A549 (cell line): Measurements from ENCODE around the gene CLIC4. TPM values are rescaled to one million over a fixed set of nuclear protein-coding genes. Genes with fewer than 3 reads are reported as not detected.

Source experiments
- ATAC-seq, 2 experiments: fragments of 200-7000 bp in 1 of 2; fragments of >200 bp in 1 of 2; cut with Nextera tagmentation in 1 of 2; cut with Tn5 transposase in 1 of 2; 3 replicates each; pipeline versions ENCODE4 v1.8.0 to v1.9.1; 2018 to 2020; ENCODE audit warnings: mild to moderate bottlenecking in 1 of 2, moderate library complexity in 1 of 2
- CTCF ChIA-PET: fragments of 300-600 bp; sonication (Branson Sonifier 250); formaldehyde crosslinking; extraction: SDS; loops from one replicate; lab custom pipeline; 2021; ENCODE audit warnings: antibody characterized with exemption, inconsistent platforms; lab: Yijun Ruan, JAX
- POLR2A ChIA-PET: fragments of 350-600 bp; formaldehyde crosslinking; extraction: SDS; loops from one replicate; lab custom pipeline; 2021; ENCODE audit warnings: antibody characterized with exemption, inconsistent platforms; lab: Yijun Ruan, JAX
- DNase-seq, 2 experiments: peaks; one replicate each; pipeline versions ENCODE4 v3.0.0 to v3.0.0-alpha.2; 2011 to 2016; ENCODE audit warnings: low read depth in 1 of 2, low spot score in 1 of 2
- FAIRE-seq: peaks from 2 replicates; lab custom pipeline; 2011; peaks lifted over from hg19 to GRCh38; lab: Jason Lieb, UNC
- H3K27ac ChIP-seq, 2 experiments: fragments of >200 bp; sonication (Bioruptor Twin); formaldehyde crosslinking; 3 replicates each; pipeline ENCODE4 v1.5.1; 2016 to 2017
- H3K4me1 ChIP-seq: fragments of >200 bp; sonication (Bioruptor Twin); formaldehyde crosslinking; 3 replicates; pipeline ENCODE4 v1.6.1; 2016
- H3K4me2 ChIP-seq: fragments of >200 bp; sonication (Bioruptor Twin); formaldehyde crosslinking; 3 replicates; pipeline ENCODE4 v1.6.1; 2016
- H3K4me3 ChIP-seq: fragments of >200 bp; sonication (Bioruptor Twin); formaldehyde crosslinking; 3 replicates; pipeline ENCODE4 v1.5.1; 2016
- H3K9me3 ChIP-seq: fragments of >200 bp; sonication (Bioruptor Twin); formaldehyde crosslinking; 3 replicates; pipeline ENCODE4 v1.6.1; 2016
- CBX2 ChIP-seq: fragments of 200-600 bp; sonication (generic); IDR thresholded peaks from 2 replicates; pipeline ENCODE4 v1.6.1; 2016; ENCODE audit warnings: low read depth, mild to moderate bottlenecking, borderline replicate concordance
- CHD2 ChIP-seq: fragments of 150-350 bp; IDR thresholded peaks from 2 replicates; pipeline ENCODE4 v1.6.1; 2014; ENCODE audit warnings: low read length; ENCODE audit not compliant: partially characterized antibody
- EHF ChIP-seq: fragments of 250-450 bp; sonication (Bioruptor Pico); IDR thresholded peaks from 2 replicates; pipeline ENCODE4 v1.5.0; 2020; ENCODE audit warnings: mild to moderate bottlenecking
- EP300 ChIP-seq, 2 experiments: fragments of >200 bp; sonication (Bioruptor Twin); formaldehyde crosslinking; IDR thresholded peaks; 2 replicates in 1 of 2; 3 replicates in 1 of 2; pipeline ENCODE4 v1.6.1; 2016 to 2017
- GATA3 ChIP-seq: IDR thresholded peaks from 2 replicates; pipeline ENCODE4 v1.6.1; 2012; ENCODE audit warnings: borderline replicate concordance
- HOXB13 ChIP-seq: fragments of 250-450 bp; sonication (Bioruptor Pico); IDR thresholded peaks from 2 replicates; pipeline ENCODE4 v1.5.0; 2020; ENCODE audit warnings: low read depth, mild to moderate bottlenecking, moderate library complexity
- JUN ChIP-seq, 2 experiments: fragments of >200 bp; sonication (Bioruptor Twin); formaldehyde crosslinking; IDR thresholded peaks; 2 replicates in 1 of 2; 3 replicates in 1 of 2; pipeline ENCODE4 v1.6.1; 2016 to 2017
- KDM1A ChIP-seq: fragments of 200-600 bp; sonication (generic); IDR thresholded peaks from 2 replicates; pipeline ENCODE4 v1.6.1; 2016; ENCODE audit warnings: low read depth, mild to moderate bottlenecking
- POLR2AphosphoS2 ChIP-seq: conservative IDR thresholded peaks from 2 replicates; pipeline ENCODE4 v1.6.1; 2012; ENCODE audit warnings: low read length, improper control_type of control experiment, inconsistent platforms
- RFX5 ChIP-seq: fragments of 450-650 bp; IDR thresholded peaks from 2 replicates; pipeline ENCODE4 v1.7.1; 2014; ENCODE audit warnings: antibody characterized with exemption, mild to moderate bottlenecking, moderate library complexity
- SMC3 ChIP-seq: fragments of >200 bp; sonication (Bioruptor Twin); formaldehyde crosslinking; IDR thresholded peaks from 3 replicates; pipeline ENCODE4 v1.6.1; 2018; ENCODE audit warnings: inconsistent platforms
- SREBF2 ChIP-seq: fragments of 450-650 bp; IDR thresholded peaks from 2 replicates; pipeline ENCODE4 v1.6.1; 2014; ENCODE audit warnings: mild to moderate bottlenecking, moderate library complexity
- ZC3H11A ChIP-seq: fragments of 450-650 bp; IDR thresholded peaks from 2 replicates; pipeline ENCODE4 v1.6.1; 2014; ENCODE audit warnings: antibody characterized with exemption, mild to moderate bottlenecking
- ZFP36 ChIP-seq: fragments of 450-650 bp; IDR thresholded peaks from 2 replicates; pipeline ENCODE4 v1.6.1; 2014; ENCODE audit warnings: borderline replicate concordance; ENCODE audit not compliant: partially characterized antibody
- WGBS: methylation state at CpG from one replicate; pipeline ENCODE4 v1.1.6; 2017; ENCODE audit errors: missing lambda C conversion rate; 5-methylcytosine and 5-hydroxymethylcytosine counted together
- polyA plus RNA-seq, 4 experiments: library from polyadenylated mRNA; depleted of rRNA in 3 of 4; stranded (reverse); fragments of >200 nt; fragmentation: RNase III in 1 of 4; extraction: RNeasy Plus Mini Kit Qiagen cat#74134 plus additional on column Dnase treatment in 1 of 4; gene quantifications; 2 replicates in 3 of 4; 3 replicates in 1 of 4; pipeline ENCODE4 v1.2.3, GENCODE V29; 2011 to 2017
- TF ChIP-seq, protein P1 (sequence below): fragments of 250-450 bp; sonication (Bioruptor Pico); IDR thresholded peaks from 2 replicates; pipeline ENCODE4 v1.5.0; 2020; ENCODE audit warnings: low read depth, mild to moderate bottlenecking, moderate library complexity
- TF ChIP-seq, protein P2 (sequence below): fragments of 250-450 bp; sonication (Bioruptor Pico); IDR thresholded peaks from 2 replicates; pipeline ENCODE4 v1.5.0; 2021; ENCODE audit warnings: mild to moderate bottlenecking, moderate library complexity, borderline replicate concordance
- TF ChIP-seq, protein P3 (sequence below): fragments of 450-650 bp; IDR thresholded peaks from 2 replicates; pipeline ENCODE4 v1.6.1; 2014; ENCODE audit warnings: antibody characterized with exemption
- TF ChIP-seq, protein P4 (sequence below): fragments of >200 bp; sonication (Bioruptor Twin); formaldehyde crosslinking; IDR thresholded peaks from 3 replicates; pipeline ENCODE4 v1.6.1; 2016
- TF ChIP-seq, protein P5 (sequence below): fragments of 150-350 bp; IDR thresholded peaks from 2 replicates; pipeline ENCODE4 v1.6.1; 2014; ENCODE audit warnings: low read depth, mild to moderate bottlenecking, low read length

Gene CLIC4
- polyA plus RNA-seq, 2 of the 4 experiments (the other 2 are of a cell fraction): 52.1 to 97.4 TPM

DNA sequence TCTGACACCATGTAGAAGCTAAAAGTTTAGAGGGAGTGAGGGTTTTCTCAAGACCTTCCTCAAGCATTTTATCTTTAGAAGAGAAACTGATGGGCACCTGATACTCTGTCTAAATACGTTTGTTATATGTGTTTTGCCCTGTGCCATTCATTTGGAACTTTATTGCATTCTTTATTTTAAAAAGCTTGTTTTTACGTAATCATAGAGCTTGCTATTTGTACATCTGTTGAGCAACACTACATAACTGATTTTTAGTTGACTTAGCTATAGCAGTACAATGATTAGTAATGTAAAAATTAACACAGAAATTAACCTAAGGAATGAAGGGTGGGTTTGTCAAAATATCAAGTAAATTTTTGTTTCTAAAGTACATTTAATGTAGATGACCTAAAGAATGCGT lies 96.3 kb downstream of the CLIC4 start:
- POLR2A ChIA-PET: no interaction called here
- no peak for DNase-seq
- H3K9me3 ChIP-seq: no peaks in the 10 kb centered on the region
- WGBS: 90% methylated on average over 3 of the region's 3 CpGs
- TF ChIP-seq EHF (no peak), HOXB13 (CRISPR knock-in tag) (no peak), KDM1A (no peak), JUN (IDR thresholded peaks at IDR 0.05) (no peak), ZFP36 (no peak), ZC3H11A (no peak), SMC3 (no peak), POLR2AphosphoS2 (no peak), SREBF2 (no peak)
- TF ChIP-seq, protein P1, sequence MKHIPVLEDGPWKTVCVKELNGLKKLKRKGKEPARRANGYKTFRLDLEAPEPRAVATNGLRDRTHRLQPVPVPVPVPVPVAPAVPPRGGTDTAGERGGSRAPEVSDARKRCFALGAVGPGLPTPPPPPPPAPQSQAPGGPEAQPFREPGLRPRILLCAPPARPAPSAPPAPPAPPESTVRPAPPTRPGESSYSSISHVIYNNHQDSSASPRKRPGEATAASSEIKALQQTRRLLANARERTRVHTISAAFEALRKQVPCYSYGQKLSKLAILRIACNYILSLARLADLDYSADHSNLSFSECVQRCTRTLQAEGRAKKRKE: no peak
- TF ChIP-seq, protein P2, sequence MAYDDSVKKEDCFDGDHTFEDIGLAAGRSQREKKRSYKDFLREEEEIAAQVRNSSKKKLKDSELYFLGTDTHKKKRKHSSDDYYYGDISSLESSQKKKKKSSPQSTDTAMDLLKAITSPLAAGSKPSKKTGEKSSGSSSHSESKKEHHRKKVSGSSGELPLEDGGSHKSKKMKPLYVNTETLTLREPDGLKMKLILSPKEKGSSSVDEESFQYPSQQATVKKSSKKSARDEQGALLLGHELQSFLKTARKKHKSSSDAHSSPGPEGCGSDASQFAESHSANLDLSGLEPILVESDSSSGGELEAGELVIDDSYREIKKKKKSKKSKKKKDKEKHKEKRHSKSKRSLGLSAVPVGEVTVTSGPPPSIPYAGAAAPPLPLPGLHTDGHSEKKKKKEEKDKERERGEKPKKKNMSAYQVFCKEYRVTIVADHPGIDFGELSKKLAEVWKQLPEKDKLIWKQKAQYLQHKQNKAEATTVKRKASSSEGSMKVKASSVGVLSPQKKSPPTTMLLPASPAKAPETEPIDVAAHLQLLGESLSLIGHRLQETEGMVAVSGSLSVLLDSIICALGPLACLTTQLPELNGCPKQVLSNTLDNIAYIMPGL (CRISPR knock-in tag): no peak
- TF ChIP-seq, protein P3, sequence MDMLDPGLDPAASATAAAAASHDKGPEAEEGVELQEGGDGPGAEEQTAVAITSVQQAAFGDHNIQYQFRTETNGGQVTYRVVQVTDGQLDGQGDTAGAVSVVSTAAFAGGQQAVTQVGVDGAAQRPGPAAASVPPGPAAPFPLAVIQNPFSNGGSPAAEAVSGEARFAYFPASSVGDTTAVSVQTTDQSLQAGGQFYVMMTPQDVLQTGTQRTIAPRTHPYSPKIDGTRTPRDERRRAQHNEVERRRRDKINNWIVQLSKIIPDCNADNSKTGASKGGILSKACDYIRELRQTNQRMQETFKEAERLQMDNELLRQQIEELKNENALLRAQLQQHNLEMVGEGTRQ: no peak
- no peak overlapping the region for H3K4me2 ChIP-seq
- no peak for ATAC-seq
- no peak overlapping the region for H3K27ac ChIP-seq
- no peak for FAIRE-seq
- no peak overlapping the region for H3K4me3 ChIP-seq
- CTCF ChIA-PET: interaction anchor here (1.5 to 2.9 kb wide), 2 partner anchors 153 to 363 kb away, joined by 4 to 15 read pairs; no protein-coding TSS in a partner anchor
- no peaks in the 10 kb centered on the region for H3K4me1 ChIP-seq

DNA sequence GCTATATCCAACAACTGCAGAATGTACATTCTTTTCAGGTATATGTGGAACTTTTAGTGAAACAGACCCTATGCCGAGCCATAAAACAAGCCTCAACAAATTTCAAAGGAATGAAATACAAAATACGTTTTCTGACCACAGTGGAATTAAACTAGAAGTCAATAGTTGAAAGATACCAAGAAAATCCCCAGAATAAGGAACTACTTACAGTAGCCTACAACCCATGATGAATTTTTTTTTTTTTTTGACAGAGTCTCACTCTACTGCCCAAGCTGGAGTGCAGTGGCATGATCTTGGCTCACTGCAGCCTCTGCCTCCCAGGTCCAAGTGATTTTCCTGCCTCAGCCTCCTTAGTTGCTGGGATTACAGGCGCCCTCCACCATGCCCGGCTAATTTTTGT lies 101.4 kb downstream of the CLIC4 start:
- peaks cover 5% of the 10 kb centered on the region; the same call in 1 of the 3 replicates for H3K4me1 ChIP-seq
- ATAC-seq (no peak), FAIRE-seq (no peak), DNase-seq (no peak)
- no peak overlapping the region for H3K4me2 ChIP-seq
- 79% methylated on average over 4 of the region's 4 CpGs for WGBS
- no peak overlapping the region for H3K27ac ChIP-seq
- TF ChIP-seq GATA3 (no peak), RFX5 (no peak), SMC3 (no peak), EP300 (IDR thresholded peaks at IDR 0.05) (no peak), CBX2 (no peak), CHD2 (no peak)
- TF ChIP-seq, protein P4, sequence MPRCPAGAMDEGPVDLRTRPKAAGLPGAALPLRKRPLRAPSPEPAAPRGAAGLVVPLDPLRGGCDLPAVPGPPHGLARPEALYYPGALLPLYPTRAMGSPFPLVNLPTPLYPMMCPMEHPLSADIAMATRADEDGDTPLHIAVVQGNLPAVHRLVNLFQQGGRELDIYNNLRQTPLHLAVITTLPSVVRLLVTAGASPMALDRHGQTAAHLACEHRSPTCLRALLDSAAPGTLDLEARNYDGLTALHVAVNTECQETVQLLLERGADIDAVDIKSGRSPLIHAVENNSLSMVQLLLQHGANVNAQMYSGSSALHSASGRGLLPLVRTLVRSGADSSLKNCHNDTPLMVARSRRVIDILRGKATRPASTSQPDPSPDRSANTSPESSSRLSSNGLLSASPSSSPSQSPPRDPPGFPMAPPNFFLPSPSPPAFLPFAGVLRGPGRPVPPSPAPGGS: no peak
- TF ChIP-seq, protein P2 (CRISPR knock-in tag): no peak
- TF ChIP-seq, protein P5, sequence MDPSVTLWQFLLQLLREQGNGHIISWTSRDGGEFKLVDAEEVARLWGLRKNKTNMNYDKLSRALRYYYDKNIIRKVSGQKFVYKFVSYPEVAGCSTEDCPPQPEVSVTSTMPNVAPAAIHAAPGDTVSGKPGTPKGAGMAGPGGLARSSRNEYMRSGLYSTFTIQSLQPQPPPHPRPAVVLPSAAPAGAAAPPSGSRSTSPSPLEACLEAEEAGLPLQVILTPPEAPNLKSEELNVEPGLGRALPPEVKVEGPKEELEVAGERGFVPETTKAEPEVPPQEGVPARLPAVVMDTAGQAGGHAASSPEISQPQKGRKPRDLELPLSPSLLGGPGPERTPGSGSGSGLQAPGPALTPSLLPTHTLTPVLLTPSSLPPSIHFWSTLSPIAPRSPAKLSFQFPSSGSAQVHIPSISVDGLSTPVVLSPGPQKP: no peak
- no peak overlapping the region for H3K4me3 ChIP-seq
- POLR2A ChIA-PET: no interaction called here
- CTCF ChIA-PET: interaction anchor here (0.6 to 4.1 kb wide), 6 partner anchors 11 to 386 kb away, joined by 3 to 34 read pairs (median 4); partner anchors contain the start of gene SYF2
- no peaks in the 10 kb centered on the region for H3K9me3 ChIP-seq
